22Rv1 (cell line): ENCODE data around the gene HOXD8.

Experiments used
- CTCF ChIP-seq: fragments of 450-650 bp; IDR thresholded peaks from 2 replicates; pipeline ENCODE4 v1.5.1; 2017; ENCODE audit warnings: mild to moderate bottlenecking
- ZFX ChIP-seq: fragments of 450-650 bp; IDR thresholded peaks from 2 replicates; pipeline ENCODE4 v1.6.1; 2017; ENCODE audit warnings: antibody characterized with exemption, borderline replicate concordance

GRCh38 chr2:176156301-176156806 lies 26.8 kb downstream of the HOXD8 start:
- TF ChIP-seq CTCF (no peak), ZFX (no peak)
